ENCODE results near the gene IL26.
"Not testable (repeated sequence)": the region's sequence is repeated elsewhere in the genome, so short reads cannot be mapped to it uniquely, and the experiment has no call there.

IL26 gene

GRCh38 chr12:68198507-68199086 is 27.0 kb downstream of the IL26 start:
- no peak for DNase-seq (ENCODE audit: low read depth)

GRCh38 chr12:68190301-68190700 is 35.3 kb downstream of the IL26 start:
- DNase-seq (ENCODE audit: low read depth), result no peak

- no peak for DNase-seq (ENCODE audit: low read depth)
Measured at GRCh38 chr12:68189821-68190242, 35.8 kb downstream of the IL26 start.

- DNase-seq (ENCODE audit: low read depth), result no peak
Measured at GRCh38 chr12:68185598-68185997, 40.0 kb downstream of the IL26 start.

GRCh38 chr12:68180792-68181744 is 44.5 kb downstream of the IL26 start:
- DNase-seq (ENCODE audit: low read depth), result no peak

GRCh38 chr12:68178774-68179439 is 46.7 kb downstream of the IL26 start:
- DNase-seq (ENCODE audit: low read depth), result no peak

GRCh38 chr12:68178184-68178583 is 47.4 kb downstream of the IL26 start:
- no peak for DNase-seq (ENCODE audit: low read depth)

GRCh38 chr12:68177562-68177961 is 48.0 kb downstream of the IL26 start:
- no peak for DNase-seq (ENCODE audit: low read depth)

- no peak for DNase-seq (ENCODE audit: low read depth)
Measured at GRCh38 chr12:68176257-68176656, 49.4 kb downstream of the IL26 start.

GRCh38 chr12:68175557-68176061 is 50.0 kb downstream of the IL26 start:
- peak; percentile 10 for DNase-seq (ENCODE audit: low read depth)

GRCh38 chr12:68174761-68175160 is 50.8 kb downstream of the IL26 start:
- not testable (repeated sequence) for DNase-seq (ENCODE audit: low read depth)

GRCh38 chr12:68173792-68174191 is 51.8 kb downstream of the IL26 start:
- DNase-seq (ENCODE audit: low read depth), result no peak

GRCh38 chr12:68170726-68171125 is 54.9 kb downstream of the IL26 start:
- DNase-seq (ENCODE audit: low read depth), result no peak

- no peak for DNase-seq (ENCODE audit: low read depth)
Measured at GRCh38 chr12:68169213-68169889, 56.3 kb downstream of the IL26 start.

GRCh38 chr12:68166317-68166831 is 59.2 kb downstream of the IL26 start:
- DNase-seq (ENCODE audit: low read depth), result no peak

GRCh38 chr12:68163560-68164081 is 62.0 kb downstream of the IL26 start:
- no peak for DNase-seq (ENCODE audit: low read depth)

GRCh38 chr12:68162374-68162773 is 63.2 kb downstream of the IL26 start:
- no peak for DNase-seq (ENCODE audit: low read depth)

GRCh38 chr12:68159681-68160304 is 65.8 kb downstream of the IL26 start, which contains the start of gene IFNG:
Gene IFNG (minus strand): TSS chr12:68159740. CDS start chr12:68159615, 125 bp downstream.
- no peak for DNase-seq (ENCODE audit: low read depth)

GRCh38 chr12:68158432-68158831 is 67.2 kb downstream of the IL26 start:
- no peak for DNase-seq (ENCODE audit: low read depth)

- no peak for DNase-seq (ENCODE audit: low read depth)
Measured at GRCh38 chr12:68157380-68157779, 68.2 kb downstream of the IL26 start.

- no peak for DNase-seq (ENCODE audit: low read depth)
Measured at GRCh38 chr12:68156636-68157035, 69.0 kb downstream of the IL26 start.

Measured in stimulated activated CD8-positive, alpha-beta memory T cell treated with anti-CD3 and anti-CD28 coated beads, Interleukin-15, amount 100 ng/mL, for 1 hour (primary cell).